HG02571 (cell line): Measurements from ENCODE around the gene DYNLT1.

ENCODE experiments used
- ATAC-seq: cut with Tn5 transposase; IDR thresholded peaks from one replicate; pipeline ENCODE4 v1.9.1; 2021; ENCODE audit warnings: mild to moderate bottlenecking, moderate library complexity; ENCODE audit not compliant: unreplicated experiment

Gene DYNLT1

GRCh38 chr6:158603261-158604047, 41.1 kb downstream of the DYNLT1 start:
- ATAC-seq, result no peak

GRCh38 chr6:158599635-158600034, 44.9 kb downstream of the DYNLT1 start:
- no peak for ATAC-seq

- ATAC-seq, result no peak
Measured at GRCh38 chr6:158597565-158597964, 47.0 kb downstream of the DYNLT1 start.

- ATAC-seq, result no peak
Measured at GRCh38 chr6:158596861-158597260, 47.7 kb downstream of the DYNLT1 start.

- ATAC-seq, result no peak
Measured at GRCh38 chr6:158595223-158595622, 49.3 kb downstream of the DYNLT1 start.

- ATAC-seq, result no peak
Measured at GRCh38 chr6:158593670-158594069, 50.9 kb downstream of the DYNLT1 start.

GRCh38 chr6:158591810-158592209, 52.7 kb downstream of the DYNLT1 start:
- no peak for ATAC-seq

- ATAC-seq, result no peak
Measured at GRCh38 chr6:158591134-158591809, 53.3 kb downstream of the DYNLT1 start.

- no peak for ATAC-seq
Measured at GRCh38 chr6:158589366-158589765, 55.2 kb downstream of the DYNLT1 start.

GRCh38 chr6:158586652-158587051, 57.9 kb downstream of the DYNLT1 start:
- ATAC-seq, result no peak
